22Rv1 (cell line): Measurements from ENCODE around the gene TFCP2L1.
"Not testable (repeated sequence)": the region's sequence is repeated elsewhere in the genome, so short reads cannot be mapped to it uniquely, and the experiment has no call there.

Experiments
- H3K27ac ChIP-seq: fragments of 450-650 bp; 2 replicates; pipeline ENCODE4 v1.5.1; 2017
- ZFX ChIP-seq: fragments of 450-650 bp; IDR thresholded peaks from 2 replicates; pipeline ENCODE4 v1.6.1; 2017; ENCODE audit warnings: antibody characterized with exemption, borderline replicate concordance
- TF ChIP-seq, protein P1 (sequence below): fragments of 450-650 bp; IDR thresholded peaks from 2 replicates; pipeline ENCODE4 v1.5.1; 2017; ENCODE audit warnings: mild to moderate bottlenecking

Gene TFCP2L1

DNA sequence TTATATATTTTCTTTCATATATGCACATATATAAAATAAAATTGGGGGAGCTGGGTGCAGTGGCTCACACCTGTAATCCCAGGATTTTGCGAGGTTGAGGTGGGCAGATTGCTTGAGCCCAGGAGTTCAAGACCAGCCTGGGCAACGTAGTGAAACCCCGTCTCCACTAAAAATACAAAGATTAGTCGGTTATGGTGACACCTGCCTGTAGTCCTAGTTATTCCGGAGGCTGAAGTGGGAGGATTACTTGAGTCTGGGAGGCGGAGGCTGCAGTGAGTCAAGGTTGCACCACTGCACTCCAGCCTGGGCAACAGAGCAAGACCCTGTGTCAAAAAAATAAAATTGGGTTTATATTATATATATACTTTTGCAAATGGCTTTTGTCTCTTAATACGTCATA is 39.6 kb upstream of the TFCP2L1 start:
- TF ChIP-seq ZFX = no peak
- TF ChIP-seq, protein P1, sequence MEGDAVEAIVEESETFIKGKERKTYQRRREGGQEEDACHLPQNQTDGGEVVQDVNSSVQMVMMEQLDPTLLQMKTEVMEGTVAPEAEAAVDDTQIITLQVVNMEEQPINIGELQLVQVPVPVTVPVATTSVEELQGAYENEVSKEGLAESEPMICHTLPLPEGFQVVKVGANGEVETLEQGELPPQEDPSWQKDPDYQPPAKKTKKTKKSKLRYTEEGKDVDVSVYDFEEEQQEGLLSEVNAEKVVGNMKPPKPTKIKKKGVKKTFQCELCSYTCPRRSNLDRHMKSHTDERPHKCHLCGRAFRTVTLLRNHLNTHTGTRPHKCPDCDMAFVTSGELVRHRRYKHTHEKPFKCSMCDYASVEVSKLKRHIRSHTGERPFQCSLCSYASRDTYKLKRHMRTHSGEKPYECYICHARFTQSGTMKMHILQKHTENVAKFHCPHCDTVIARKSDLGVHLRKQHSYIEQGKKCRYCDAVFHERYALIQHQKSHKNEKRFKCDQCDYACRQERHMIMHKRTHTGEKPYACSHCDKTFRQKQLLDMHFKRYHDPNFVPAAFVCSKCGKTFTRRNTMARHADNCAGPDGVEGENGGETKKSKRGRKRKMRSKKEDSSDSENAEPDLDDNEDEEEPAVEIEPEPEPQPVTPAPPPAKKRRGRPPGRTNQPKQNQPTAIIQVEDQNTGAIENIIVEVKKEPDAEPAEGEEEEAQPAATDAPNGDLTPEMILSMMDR = no peak
- H3K27ac ChIP-seq = no peak overlapping the region

DNA sequence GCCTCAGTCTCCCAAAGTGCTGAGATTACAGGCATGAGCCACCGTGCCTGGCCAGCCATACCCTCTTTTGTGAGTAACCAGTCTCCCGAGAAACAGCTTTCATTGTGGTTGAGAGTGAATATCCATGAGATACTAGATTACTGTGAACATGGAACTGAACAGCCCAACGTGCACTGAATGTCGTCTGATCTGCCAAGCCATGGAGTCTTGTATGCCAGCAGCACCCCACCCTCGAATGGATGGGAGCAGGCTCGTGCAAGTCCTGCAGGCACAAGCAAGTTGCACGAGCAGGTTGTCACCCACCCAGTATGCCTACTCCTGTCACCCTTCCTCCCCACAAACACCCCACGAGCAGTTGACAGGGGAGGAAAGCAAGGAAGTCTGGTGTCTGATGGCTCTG is 36.5 kb upstream of the TFCP2L1 start:
- H3K27ac ChIP-seq = no peak overlapping the region
- no peak for TF ChIP-seq ZFX
- TF ChIP-seq, protein P1 = no peak

DNA sequence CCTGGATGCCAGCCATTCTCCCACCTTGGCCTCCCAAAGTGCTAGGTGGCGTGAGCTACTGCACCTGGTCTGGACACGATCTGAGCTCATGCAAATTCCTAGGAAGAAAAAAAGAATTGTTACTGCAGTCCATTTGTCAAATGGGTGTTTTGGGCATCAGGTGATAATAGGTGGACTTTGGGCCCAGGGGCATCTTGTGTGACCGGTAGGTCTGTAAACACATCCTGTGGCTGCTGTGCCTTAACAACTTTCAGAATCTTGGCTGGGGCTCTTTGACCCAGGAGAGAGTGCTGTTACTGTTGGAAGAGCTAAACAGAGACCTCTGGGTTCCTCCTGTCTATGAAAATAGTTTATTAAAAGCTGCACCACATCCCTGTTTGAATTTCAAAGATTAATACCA is 34.9 kb upstream of the TFCP2L1 start:
- no peak overlapping the region for H3K27ac ChIP-seq
- TF ChIP-seq, protein P1 = no peak
- no peak for TF ChIP-seq ZFX

DNA sequence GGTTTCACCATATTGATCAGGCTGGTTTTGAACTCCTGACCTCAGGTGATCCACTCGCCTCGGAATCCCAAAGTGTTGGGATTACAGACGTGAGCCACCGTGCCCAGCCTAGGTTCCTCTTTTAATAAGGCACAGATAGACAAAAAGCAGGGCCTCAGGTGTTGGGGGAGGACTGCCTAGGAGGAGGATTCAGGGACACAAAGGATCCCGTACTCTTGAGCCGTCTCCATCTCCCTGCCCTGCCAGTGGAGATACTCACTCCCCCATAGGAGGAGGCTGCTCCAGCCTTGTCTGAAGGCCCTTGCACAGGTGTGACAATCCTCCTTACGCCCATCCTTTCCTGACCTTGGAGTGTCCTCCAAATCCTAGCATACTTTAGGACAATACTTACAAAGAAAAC is 32.0 kb upstream of the TFCP2L1 start:
- no peak overlapping the region for H3K27ac ChIP-seq
- TF ChIP-seq, protein P1 = no peak
- no peak for TF ChIP-seq ZFX

DNA sequence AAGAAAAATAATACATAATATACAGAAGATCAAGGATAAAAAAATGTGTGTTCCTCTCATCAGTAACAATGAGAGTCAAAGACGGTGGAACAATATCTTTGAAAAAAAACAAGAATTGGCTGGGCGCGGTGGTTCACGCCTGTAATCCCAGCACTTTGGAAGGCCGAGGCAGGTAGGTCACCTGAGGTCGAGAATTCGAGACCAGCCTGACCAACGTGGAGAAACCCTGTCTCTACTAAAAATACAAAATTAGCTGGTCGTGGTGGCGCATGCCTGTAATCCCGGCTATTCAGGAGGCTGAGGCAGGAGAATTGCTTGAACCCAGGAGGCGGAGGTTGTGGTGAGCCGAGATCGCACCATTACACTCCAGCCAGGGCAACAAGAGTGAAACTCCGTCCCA is 28.7 kb upstream of the TFCP2L1 start:
- H3K27ac ChIP-seq = not testable (repeated sequence)

DNA sequence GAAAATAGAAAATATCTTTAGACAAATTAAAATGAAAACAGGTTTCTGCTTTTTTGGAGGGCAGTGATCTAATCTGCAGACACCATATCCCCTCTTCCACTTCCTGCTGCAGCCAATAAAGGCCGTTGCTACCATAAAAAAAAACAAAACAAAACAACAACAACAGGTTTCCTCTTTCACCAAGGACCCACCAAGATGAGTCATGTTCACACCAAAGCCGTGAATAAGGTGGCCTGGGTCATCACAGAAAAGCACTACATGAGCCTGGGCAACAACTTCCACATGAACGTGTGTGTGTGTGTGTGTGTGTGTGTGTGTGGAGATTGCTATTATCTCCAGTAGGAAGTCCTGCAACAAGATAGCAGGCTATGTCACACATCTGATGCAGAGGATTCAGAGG is 24.8 kb upstream of the TFCP2L1 start:
- TF ChIP-seq, protein P1 = no peak
- no peak for TF ChIP-seq ZFX
- H3K27ac ChIP-seq = no peak overlapping the region

DNA sequence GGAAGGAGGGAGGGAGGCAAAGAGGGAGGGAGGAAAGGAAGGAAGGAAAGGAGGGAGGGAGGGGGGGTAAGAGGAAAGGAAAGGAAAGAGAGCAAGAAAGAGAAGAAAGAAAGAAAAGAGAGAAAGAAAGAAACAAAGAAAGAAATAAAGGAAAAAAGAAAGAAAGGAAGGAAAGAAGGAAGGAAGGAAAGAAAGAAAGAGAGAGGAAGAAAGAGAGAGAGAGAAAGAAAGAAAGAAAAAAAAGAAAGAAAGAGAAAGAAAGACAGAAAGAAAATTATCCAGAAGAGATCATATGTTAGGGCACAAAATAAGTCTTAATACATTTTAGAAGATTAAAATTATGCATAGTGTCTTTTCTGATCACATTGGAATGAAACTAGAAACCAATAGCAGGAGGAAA is 24.3 kb upstream of the TFCP2L1 start:
- TF ChIP-seq, protein P1 = no peak
- TF ChIP-seq ZFX = no peak
- H3K27ac ChIP-seq = no peak overlapping the region

DNA sequence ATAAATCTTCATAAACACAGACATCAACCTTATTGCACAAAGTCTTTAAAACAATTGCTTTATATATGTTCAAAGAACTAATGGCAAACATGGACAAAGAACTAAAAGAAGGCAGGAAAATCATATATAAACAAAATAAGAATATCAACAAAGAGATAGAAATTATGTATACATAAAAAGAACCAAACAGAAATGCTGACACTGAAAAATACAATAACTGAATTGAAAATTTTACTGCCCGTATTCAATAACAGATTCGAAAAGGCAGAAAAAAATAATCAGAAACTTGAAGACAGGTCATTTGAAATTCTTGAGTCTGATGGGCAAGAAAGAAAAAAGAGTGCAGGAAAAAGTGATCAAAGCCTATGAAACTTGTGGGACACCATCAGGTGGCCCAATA is 22.0 kb upstream of the TFCP2L1 start:
- H3K27ac ChIP-seq = no peak overlapping the region
- TF ChIP-seq, protein P1 = no peak
- TF ChIP-seq ZFX = no peak
